C4-2B (cell line): ENCODE results near the gene ARL2BP.

Source experiments
- ZFX ChIP-seq: fragments of 450-650 bp; IDR thresholded peaks from 2 replicates; pipeline ENCODE4 v1.6.1; 2017
- TF ChIP-seq, protein P1 (sequence below): fragments of 450-650 bp; conservative IDR thresholded peaks from 2 replicates; pipeline ENCODE4 v1.5.1; 2017; ENCODE audit warnings: mild to moderate bottlenecking

DNA sequence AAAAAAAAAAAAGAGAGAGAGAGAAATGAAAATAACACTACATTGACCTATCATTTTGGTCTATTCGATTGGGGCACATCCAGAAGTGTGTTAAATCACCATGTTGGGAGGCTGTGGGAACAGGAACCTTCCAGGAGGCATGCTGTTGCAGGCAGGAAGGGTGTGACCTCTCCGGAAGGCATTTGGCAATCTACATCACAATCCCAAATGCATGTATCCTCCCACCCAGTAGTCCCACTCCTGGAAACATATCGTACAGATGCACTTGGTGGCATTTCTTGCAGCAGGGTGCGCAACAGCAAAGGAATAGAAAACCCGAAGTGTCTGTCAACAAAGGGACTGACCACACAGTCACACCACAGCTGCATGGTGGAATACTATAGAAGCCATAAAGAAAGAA lies 31.5 kb downstream of the ARL2BP start:
- TF ChIP-seq, protein P1, sequence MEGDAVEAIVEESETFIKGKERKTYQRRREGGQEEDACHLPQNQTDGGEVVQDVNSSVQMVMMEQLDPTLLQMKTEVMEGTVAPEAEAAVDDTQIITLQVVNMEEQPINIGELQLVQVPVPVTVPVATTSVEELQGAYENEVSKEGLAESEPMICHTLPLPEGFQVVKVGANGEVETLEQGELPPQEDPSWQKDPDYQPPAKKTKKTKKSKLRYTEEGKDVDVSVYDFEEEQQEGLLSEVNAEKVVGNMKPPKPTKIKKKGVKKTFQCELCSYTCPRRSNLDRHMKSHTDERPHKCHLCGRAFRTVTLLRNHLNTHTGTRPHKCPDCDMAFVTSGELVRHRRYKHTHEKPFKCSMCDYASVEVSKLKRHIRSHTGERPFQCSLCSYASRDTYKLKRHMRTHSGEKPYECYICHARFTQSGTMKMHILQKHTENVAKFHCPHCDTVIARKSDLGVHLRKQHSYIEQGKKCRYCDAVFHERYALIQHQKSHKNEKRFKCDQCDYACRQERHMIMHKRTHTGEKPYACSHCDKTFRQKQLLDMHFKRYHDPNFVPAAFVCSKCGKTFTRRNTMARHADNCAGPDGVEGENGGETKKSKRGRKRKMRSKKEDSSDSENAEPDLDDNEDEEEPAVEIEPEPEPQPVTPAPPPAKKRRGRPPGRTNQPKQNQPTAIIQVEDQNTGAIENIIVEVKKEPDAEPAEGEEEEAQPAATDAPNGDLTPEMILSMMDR = no peak
- no peak for TF ChIP-seq ZFX
